HepG2 (cell line): Measurements from ENCODE around the gene CNEP1R1. TPM values are rescaled to one million over a fixed set of nuclear protein-coding genes. Genes with fewer than 3 reads are reported as not detected.
A peak's percentile ranks its signal among the peaks of the same experiment; 100 is the strongest.

Experiments
- ATM ChIP-seq: fragments of 450-650 bp; IDR thresholded peaks from 2 replicates; pipeline ENCODE4 v1.7.1; 2017; ENCODE audit warnings: mild to moderate bottlenecking, borderline replicate concordance
- E2F1 ChIP-seq: sonication (generic); formaldehyde crosslinking; IDR thresholded peaks from 2 replicates; pipeline ENCODE4 v1.5.0; 2020; ENCODE audit warnings: missing genetic modification reagents
- E2F5 ChIP-seq: sonication (generic); formaldehyde crosslinking; conservative IDR thresholded peaks from 2 replicates; pipeline ENCODE4 v1.4.0; 2020; ENCODE audit warnings: missing genetic modification reagents
- IKZF5 ChIP-seq: IDR thresholded peaks from 2 replicates; pipeline ENCODE4 v1.6.1; 2018; ENCODE audit warnings: missing genetic modification reagents, mild to moderate bottlenecking, missing compliant biosample characterization
- MAFG ChIP-seq: sonication (generic); formaldehyde crosslinking; IDR thresholded peaks from 2 replicates; pipeline ENCODE4 v1.5.1; 2020; ENCODE audit warnings: mild to moderate bottlenecking, missing genetic modification reagents
- MAX ChIP-seq: IDR thresholded peaks from 2 replicates; pipeline ENCODE4 v1.6.1; 2012; ENCODE audit warnings: inconsistent platforms
- NFAT5 ChIP-seq: sonication (generic); formaldehyde crosslinking; IDR thresholded peaks from 2 replicates; pipeline ENCODE4 v1.4.0; 2020; ENCODE audit warnings: missing genetic modification reagents
- NFKB2 ChIP-seq: sonication (generic); formaldehyde crosslinking; IDR thresholded peaks from 2 replicates; pipeline ENCODE4 v1.4.0; 2020; ENCODE audit warnings: missing genetic modification reagents, borderline replicate concordance
- RBFOX2 ChIP-seq: fragments of 200-400 bp; formaldehyde crosslinking; IDR thresholded peaks from 2 replicates; pipeline ENCODE4 v1.6.1; 2017; ENCODE audit warnings: low read depth, mild to moderate bottlenecking, low read length
- SMAD9 ChIP-seq: sonication (generic); formaldehyde crosslinking; IDR thresholded peaks from 2 replicates; pipeline ENCODE4 v1.5.1; 2020; ENCODE audit warnings: mild to moderate bottlenecking, missing genetic modification reagents
- SOX13 ChIP-seq, 3 experiments: fragments of 450-650 bp in 1 of 3; sonication (generic) in 1 of 3; formaldehyde crosslinking in 1 of 3; IDR thresholded peaks in 2 of 3; conservative IDR thresholded peaks in 1 of 3; 2 replicates each; pipeline versions ENCODE4 v1.5.0 to v1.6.1; 2016 to 2020; ENCODE audit warnings: antibody characterized with exemption in 1 of 3, mild to moderate bottlenecking in 1 of 3, missing compliant biosample characterization in 1 of 3, missing genetic modification reagents in 1 of 3, moderate library complexity in 1 of 3
- ZFAT ChIP-seq: sonication (generic); formaldehyde crosslinking; conservative IDR thresholded peaks from 2 replicates; pipeline ENCODE4 v1.8.1; 2023; ENCODE audit warnings: missing genetic modification reagents, inconsistent platforms
- ZFY ChIP-seq: sonication (generic); formaldehyde crosslinking; IDR thresholded peaks from 2 replicates; pipeline ENCODE4 v1.4.0; 2020; ENCODE audit warnings: missing genetic modification reagents
- ZMAT3 ChIP-seq: sonication (generic); formaldehyde crosslinking; conservative IDR thresholded peaks from 2 replicates; pipeline ENCODE4 v1.7.0; 2021; ENCODE audit warnings: missing genetic modification reagents
- ZNF326 ChIP-seq: sonication (generic); formaldehyde crosslinking; IDR thresholded peaks from 2 replicates; pipeline ENCODE4 v1.4.0; 2020; ENCODE audit warnings: missing genetic modification reagents, borderline replicate concordance
- ZNF33B ChIP-seq: sonication (generic); formaldehyde crosslinking; IDR thresholded peaks from 2 replicates; pipeline ENCODE4 v1.5.1; 2020; ENCODE audit warnings: mild to moderate bottlenecking, missing genetic modification reagents
- ZNF44 ChIP-seq: sonication (generic); formaldehyde crosslinking; IDR thresholded peaks from 2 replicates; pipeline ENCODE4 v1.5.1; 2020; ENCODE audit warnings: mild to moderate bottlenecking, missing genetic modification reagents
- ZNF547 ChIP-seq: sonication (generic); formaldehyde crosslinking; IDR thresholded peaks from 2 replicates; pipeline ENCODE4 v1.5.1; 2020; ENCODE audit warnings: mild to moderate bottlenecking, missing genetic modification reagents
- ZNF878 ChIP-seq: sonication (generic); formaldehyde crosslinking; IDR thresholded peaks from 2 replicates; pipeline ENCODE4 v1.8.1; 2023; ENCODE audit warnings: mild to moderate bottlenecking, missing genetic modification reagents, moderate library complexity
- polyA plus RNA-seq, 8 experiments: library from polyadenylated mRNA; depleted of rRNA in 3 of 8; stranded (reverse) in 7 of 8; unstranded in 1 of 8; fragments of >200 nt; fragmentation: Illumina TruSeq in 4 of 8; extraction: Trizol in 4 of 8; gene quantifications; 2 replicates each; pipeline versions ENCODE4 v1.2.1 to v1.2.3, GENCODE V29; 2011 to 2016; ENCODE audit warnings: low read depth in 4 of 8, missing spikeins in 1 of 8, mixed read lengths in 1 of 8; ENCODE audit not compliant: insufficient read depth in 1 of 8
- total RNA-seq, 5 experiments: library from RNA; depleted of rRNA; stranded (reverse); fragments of >200 nt; fragmentation: Illumina TruSeq; extraction: Trizol; gene quantifications; 2 replicates each; pipeline ENCODE4 v1.2.3, GENCODE V29; 2016; ENCODE audit warnings: low read depth in 1 of 5

Gene CNEP1R1
- total and polyA plus RNA-seq, 2 of the 13 experiments (the other 11 are each of a cell fraction or from before 2014, with no cell fraction given) = 23.6 to 26.8 TPM

GRCh38 chr16:50024684-50025536, at the start of gene CNEP1R1 (continued):
- TF ChIP-seq NFKB2 (peak; percentile 86; the same call in 1 of the 2 replicates), SMAD9 (no peak), ATM (no peak), ZMAT3 (CRISPR knock-in tag) (peak; percentile 23; the same call in 1 of the 2 replicates), NFAT5 (peak; percentile 88; the same call in 1 of the 2 replicates), MAFG (no peak; the same call in 1 of the 2 replicates), ZNF547 (CRISPR knock-in tag) (peak; percentile 58), E2F5 (CRISPR knock-in tag) (no peak; the same call in 1 of the 2 replicates), ZNF878 (no peak), ZNF33B (peak; percentile 89; the same call in 1 of the 2 replicates), E2F1 (CRISPR knock-in tag) (peak; percentile 86), ZNF44 (CRISPR knock-in tag) (no peak), RBFOX2 (peak; percentile 90), ZFAT (no peak), IKZF5 (peak; percentile 96), ZNF326 (CRISPR knock-in tag) (no peak), MAX (peak; percentile 66; the same call in 1 of the 2 replicates), SOX13 (IDR thresholded peaks at IDR 0.05) (peak; percentile 47; the same call in 1 of the 2 replicates), SOX13 (CRISPR knock-in tag; conservative IDR thresholded peaks at IDR 0.05 in 1 of 2, IDR thresholded peaks at IDR 0.05 in 1 of 2) (0 out of 4 replicates have a peak, but pooled peaks of 1 of the 2 experiments have one; percentile 39), ZFY (CRISPR knock-in tag) (peak; percentile 99)
